Smooth muscle cell (in vitro differentiated cells): ENCODE data around the gene SCUBE3. TPM values are rescaled to one million over a fixed set of nuclear protein-coding genes. Genes with fewer than 3 reads are reported as not detected.

Source experiments
- DNase-seq: peaks from one replicate; lab custom pipeline; 2025; ENCODE audit not compliant: unreplicated experiment; lab: John Stamatoyannopoulos, UW
- H2AFZ ChIP-seq: fragments of 200-600 bp; sonication (generic); 2 replicates; pipeline ENCODE4 v1.6.0; 2016; ENCODE audit warnings: antibody characterized with exemption, low read depth, mild to moderate bottlenecking
- H3F3A ChIP-seq: fragments of 200-600 bp; sonication (generic); 2 replicates; pipeline ENCODE4 v1.6.0; 2017; ENCODE audit warnings: antibody characterized with exemption, low read depth
- H3K27ac ChIP-seq: fragments of 200-600 bp; sonication (generic); 2 replicates; pipeline ENCODE4 v1.5.1; 2016; ENCODE audit warnings: low read depth, mild to moderate bottlenecking
- H3K27me3 ChIP-seq: fragments of 200-600 bp; sonication (generic); 2 replicates; pipeline ENCODE4 v1.6.1; 2016; ENCODE audit warnings: low read depth, mild to moderate bottlenecking
- H3K36me3 ChIP-seq: fragments of 200-600 bp; sonication (generic); 2 replicates; pipeline ENCODE4 v1.5.1; 2016; ENCODE audit warnings: low read depth
- H3K4me1 ChIP-seq: fragments of 200-600 bp; sonication (generic); 2 replicates; pipeline ENCODE4 v1.5.1; 2016; ENCODE audit warnings: low read depth
- H3K4me2 ChIP-seq: fragments of 200-600 bp; sonication (generic); 2 replicates; pipeline ENCODE4 v1.6.0; 2016; ENCODE audit warnings: mild to moderate bottlenecking
- H3K4me3 ChIP-seq: fragments of 200-600 bp; sonication (generic); 2 replicates; pipeline ENCODE4 v1.5.1; 2016; ENCODE audit warnings: mild to moderate bottlenecking
- H3K79me2 ChIP-seq: fragments of 200-600 bp; sonication (generic); 2 replicates; pipeline ENCODE4 v1.6.0; 2016; ENCODE audit warnings: low read depth, mild to moderate bottlenecking
- H3K9ac ChIP-seq: fragments of 200-600 bp; sonication (generic); 2 replicates; pipeline ENCODE4 v1.6.0; 2016; ENCODE audit warnings: low read depth
- H3K9me3 ChIP-seq: fragments of 200-600 bp; sonication (generic); replicated peaks from 2 replicates; pipeline ENCODE4 v1.5.1; 2016; ENCODE audit warnings: low read depth
- H4K20me1 ChIP-seq: fragments of 200-600 bp; sonication (generic); 2 replicates; pipeline ENCODE4 v1.6.0; 2016; ENCODE audit warnings: low read depth
- CTCF ChIP-seq: fragments of 200-600 bp; sonication (generic); IDR thresholded peaks from 2 replicates; pipeline ENCODE4 v1.5.1; 2017; ENCODE audit warnings: borderline replicate concordance, mild to moderate bottlenecking, antibody characterized with exemption; ENCODE audit not compliant: insufficient read depth, poor library complexity, severe bottlenecking
- WGBS: methylation state at CpG from one replicate; pipeline ENCODE4 v1.1.7; 2016; ENCODE audit warnings: low lambda C conversion rate; 5-methylcytosine and 5-hydroxymethylcytosine counted together
- polyA plus RNA-seq: library from polyadenylated mRNA; unstranded; fragments of >200 nt; fragmentation: Nextera tagmentation; extraction: Ambion mirVana; gene quantifications from 2 replicates; pipeline ENCODE4 v1.2.1, GENCODE V29; 2016
- total RNA-seq: library from RNA; depleted of rRNA; stranded (reverse); fragments of >200 nt; gene quantifications from 2 replicates; pipeline ENCODE4 v1.2.3, GENCODE V29; 2014

Gene SCUBE3
- total and polyA plus RNA-seq, 2 experiments from 2014 or later: 14.6 to 18.0 TPM

- no peak overlapping the region for H3K27ac ChIP-seq
- no peak overlapping the region for H2AFZ ChIP-seq
- no peaks in the 10 kb centered on the region for H3F3A ChIP-seq
- H3K4me2 ChIP-seq: no peak overlapping the region
- H4K20me1 ChIP-seq: no peaks in the 10 kb centered on the region
- H3K27me3 ChIP-seq: peaks cover 13% of the 10 kb centered on the region
- H3K36me3 ChIP-seq: no peaks in the 10 kb centered on the region
- no peak for TF ChIP-seq CTCF
- WGBS: 74% methylated on average over 6 of the region's 6 CpGs
- no peak overlapping the region for H3K4me3 ChIP-seq
- no peak overlapping the region for H3K9ac ChIP-seq
- H3K79me2 ChIP-seq: no peaks in the 10 kb centered on the region
- no peak for DNase-seq
- H3K9me3 ChIP-seq: no peaks in the 10 kb centered on the region
- H3K4me1 ChIP-seq: no peaks in the 10 kb centered on the region
Observed at GRCh38 chr6:35202066-35202546, 11.7 kb upstream of the SCUBE3 start.

- DNase-seq: no peak
- Histone ChIP-seq H3K9ac (no peak overlapping the region), H3K27me3 (peaks cover 24% of the 10 kb centered on the region), H3F3A (no peaks in the 10 kb centered on the region), H3K27ac (no peak overlapping the region), H3K4me1 (no peaks in the 10 kb centered on the region), H3K4me2 (no peak overlapping the region), H3K9me3 (no peaks in the 10 kb centered on the region), H3K79me2 (no peaks in the 10 kb centered on the region), H2AFZ (no peak overlapping the region), H4K20me1 (no peaks in the 10 kb centered on the region), H3K36me3 (no peaks in the 10 kb centered on the region), H3K4me3 (no peak overlapping the region)
- TF ChIP-seq CTCF: no peak
- 69% methylated on average over 7 of the region's 7 CpGs for WGBS
Observed at GRCh38 chr6:35203152-35203670, 10.5 kb upstream of the SCUBE3 start.

GRCh38 chr6:35203680-35204079 is 10.1 kb upstream of the SCUBE3 start:
- Histone ChIP-seq H2AFZ (no peak overlapping the region), H3K36me3 (no peaks in the 10 kb centered on the region), H3K27ac (no peak overlapping the region), H4K20me1 (no peaks in the 10 kb centered on the region), H3F3A (no peaks in the 10 kb centered on the region), H3K79me2 (no peaks in the 10 kb centered on the region), H3K27me3 (peaks cover 29% of the 10 kb centered on the region), H3K4me1 (no peaks in the 10 kb centered on the region), H3K4me2 (no peak overlapping the region), H3K9ac (no peak overlapping the region), H3K4me3 (no peak overlapping the region), H3K9me3 (no peaks in the 10 kb centered on the region)
- TF ChIP-seq CTCF: no peak
- DNase-seq: no peak
- WGBS: 83% methylated on average over 2 of the region's 2 CpGs

- TF ChIP-seq CTCF: no peak
- Histone ChIP-seq H3K9ac (no peak overlapping the region), H4K20me1 (no peaks in the 10 kb centered on the region), H3K27ac (no peak overlapping the region), H3K4me3 (no peak overlapping the region), H3F3A (no peaks in the 10 kb centered on the region), H3K9me3 (no peaks in the 10 kb centered on the region), H3K4me2 (no peak overlapping the region), H3K27me3 (peaks cover 32% of the 10 kb centered on the region), H3K79me2 (no peaks in the 10 kb centered on the region), H2AFZ (no peak overlapping the region), H3K4me1 (no peaks in the 10 kb centered on the region), H3K36me3 (no peaks in the 10 kb centered on the region)
- no peak for DNase-seq
- WGBS: 81% methylated on average over 1 of the region's 1 CpG
Observed at GRCh38 chr6:35206346-35206745, 7.4 kb upstream of the SCUBE3 start.
